ENCODE measurements around the gene FANCG.

FANCG gene
- 5.8 to 25.1 (median 9.0) reads per million in 17 experiments for total RNA-seq

GRCh38 chr9:35079426-35080341 is at the start of gene FANCG:
FANCG (minus strand) TSS chr9:35079942; CDS start chr9:35079524, 418 bp downstream.
- DNase-seq: peak; percentile 91 to 96 (median 94)

- DNase-seq: peak; percentile 94 to 98 (median 95)
Measured at GRCh38 chr9:35116898-35117551, 37.3 kb upstream of the FANCG start.

GRCh38 chr9:35116539-35116897 is 36.8 kb upstream of the FANCG start:
- DNase-seq: no peak

- peak; percentile 98 to 99 (median 98) for DNase-seq
Measured at GRCh38 chr9:35115680-35116538, 36.2 kb upstream of the FANCG start, which contains the start of gene ATOSB. ATOSB (minus strand) TSS chr9:35115862; CDS start chr9:35108274, 7,588 bp downstream.

GRCh38 chr9:35114840-35115628 is 35.3 kb upstream of the FANCG start:
- peak; percentile 84 to 93 (median 91) for DNase-seq

- DNase-seq: peak; percentile 91 to 97 (median 96)
Measured at GRCh38 chr9:35114113-35114839, 34.5 kb upstream of the FANCG start.

GRCh38 chr9:35112257-35113020 is 32.7 kb upstream of the FANCG start:
- DNase-seq: peak; percentile 81 to 93 (median 87)

GRCh38 chr9:35111001-35111933 is 31.5 kb upstream of the FANCG start:
- DNase-seq: peak; percentile 98 to 100 (median 99)

GRCh38 chr9:35110327-35110761 is 30.6 kb upstream of the FANCG start:
- no peak for DNase-seq

- no peak for DNase-seq
Measured at GRCh38 chr9:35108946-35109575, 29.3 kb upstream of the FANCG start.

GRCh38 chr9:35108461-35108860 is 28.7 kb upstream of the FANCG start:
- DNase-seq: no peak

- DNase-seq: no peak
Measured at GRCh38 chr9:35107297-35108290, 27.9 kb upstream of the FANCG start.

- no peak for DNase-seq
Measured at GRCh38 chr9:35106343-35106730, 26.6 kb upstream of the FANCG start.

- no peak for DNase-seq
Measured at GRCh38 chr9:35105571-35106342, 26.0 kb upstream of the FANCG start.

GRCh38 chr9:35105126-35105525 is 25.4 kb upstream of the FANCG start:
- no peak for DNase-seq

GRCh38 chr9:35104586-35104985 is 24.8 kb upstream of the FANCG start:
- no peak for DNase-seq
